Right lobe of liver (tissue), 4 donors: ENCODE measurements around the gene CAD.

Source experiments
- CTCF ChIP-seq, 4 donors: fragments of 200-600 bp in 3 of 4; fragments of 450-650 bp in 1 of 4; IDR thresholded peaks; one replicate each; pipeline versions ENCODE4 v1.5.1 to v1.8.0; 2016 to 2022; ENCODE audit warnings: antibody characterized with exemption in 4 of 4, mild to moderate bottlenecking in 2 of 4
- POLR2A ChIP-seq: fragments of 450-650 bp; IDR thresholded peaks from one replicate; pipeline ENCODE4 v1.6.1; 2017; ENCODE audit warnings: antibody characterized with exemption, mild to moderate bottlenecking
- donor health status: DM: no; HTN: no; CAD: no.
- donor health status: DM: no; HTN: no; CAD: no.
- donor health status: DM: no; HTN: yes; CAD: no.

GRCh38 chr2:27189989-27190388, 27.2 kb upstream of the CAD start:
- TF ChIP-seq POLR2A: no peak
- no peak for TF ChIP-seq CTCF (IDR thresholded peaks at IDR 0.05)
